ENCODE measurements around the gene ARX. TPM values are rescaled to one million over a fixed set of nuclear protein-coding genes. Genes with fewer than 3 reads are reported as not detected.
A peak's percentile ranks its signal among the peaks of the same experiment; 100 is the strongest.

Gene ARX
- polyA plus RNA-seq, 1 donor from 2014 or later = not detected

DNA sequence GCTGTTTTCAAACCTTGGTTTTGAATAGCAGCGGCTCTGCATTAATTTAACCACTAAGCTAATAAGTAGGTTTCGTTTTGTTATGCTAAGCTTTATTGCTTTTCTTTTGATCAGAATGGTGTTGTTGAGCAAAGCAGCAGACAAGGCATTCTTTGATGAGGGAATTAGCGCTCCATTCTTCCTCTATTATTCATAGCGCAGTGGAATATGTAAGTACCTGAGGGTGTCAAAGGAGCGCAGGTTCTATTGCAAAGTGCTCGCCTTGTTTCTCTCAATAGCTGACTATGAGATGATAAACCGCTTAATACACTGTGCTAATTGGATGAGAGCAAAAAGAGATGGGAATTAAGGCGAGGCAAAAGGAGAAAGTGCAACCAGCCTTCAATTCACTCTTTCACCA, 16.3 kb downstream of the ARX start:
- H3K27ac Mint-ChIP-seq = no peak overlapping the region
- H3K4me3 Mint-ChIP-seq = no peak overlapping the region
- H3K4me1 Mint-ChIP-seq = peaks cover 0 to 3% (median 2%) of the 10 kb centered on the region in 3 donors

DNA sequence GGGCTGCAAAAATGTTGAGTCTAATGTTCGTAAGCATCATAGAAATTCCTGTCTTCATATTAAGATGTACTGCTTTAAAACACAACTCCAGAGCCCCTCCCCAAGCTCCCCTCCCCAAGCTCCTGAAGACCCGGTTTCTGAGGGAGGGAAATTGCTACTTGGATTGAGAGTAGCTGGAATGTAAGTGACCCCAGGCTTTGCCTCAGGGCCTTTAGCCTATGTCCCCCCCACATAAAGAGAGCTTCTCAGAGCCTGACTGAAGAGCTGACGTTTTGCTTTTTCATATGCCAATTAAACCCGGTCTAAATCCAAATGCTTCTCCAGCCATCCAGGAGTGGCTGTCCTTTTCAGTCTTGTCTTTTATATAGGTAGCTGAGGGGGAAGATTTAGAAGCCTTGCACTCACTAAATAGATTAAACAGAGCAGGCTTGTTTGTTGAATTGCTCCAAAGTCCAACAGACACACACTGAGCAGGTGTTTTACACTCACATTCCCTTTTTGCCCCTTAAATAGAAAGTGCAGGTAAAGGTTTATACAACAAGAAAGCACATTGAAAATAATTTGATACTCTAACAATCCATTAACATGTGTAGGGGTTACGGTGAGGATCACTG, 19.6 kb downstream of the ARX start:
- Mint-ChIP-seq H3K36me3 (peaks cover 10% of the 10 kb centered on the region), H3K4me1 (no peaks in the 10 kb centered on the region), H3K4me3 (no peak overlapping the region), H3K27ac (no peak overlapping the region), H3K9me3 (no peaks in the 10 kb centered on the region), H3K27me3 (peaks cover 5% of the 10 kb centered on the region)

More for the DNA sequence above, 16.3 kb downstream of the ARX start:
- H3K9me3 Mint-ChIP-seq = peaks cover 0 to 3% (median 0%) of the 10 kb centered on the region in 3 donors
- H3K36me3 Mint-ChIP-seq = peaks cover 7% of the 10 kb centered on the region
- H3K27me3 Mint-ChIP-seq = peaks cover 20% of the 10 kb centered on the region

DNA sequence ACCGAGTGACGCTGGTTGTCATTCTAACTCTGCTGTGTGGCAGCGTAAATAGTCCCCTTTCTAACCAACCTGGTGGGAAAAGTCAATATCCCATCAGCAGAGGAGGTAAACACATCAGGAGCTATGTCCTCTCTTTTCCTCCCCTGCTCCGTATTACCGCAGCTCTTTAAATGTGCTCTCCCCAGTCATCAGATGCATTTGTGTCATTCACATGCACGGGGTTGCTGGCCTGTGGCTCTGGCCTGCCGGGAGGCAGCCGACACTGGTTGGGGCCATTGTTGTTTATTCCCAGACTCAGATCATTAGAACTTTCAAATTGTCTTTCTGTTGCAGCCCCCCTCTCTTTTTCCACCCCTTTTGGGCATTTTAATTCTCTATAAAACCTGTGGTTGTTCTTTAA, 21.9 kb downstream of the ARX start:
- H3K27me3 Mint-ChIP-seq = peaks cover 5% of the 10 kb centered on the region
- peak overlapping the region in 1 of 3 donors; percentile 71 for H3K27ac Mint-ChIP-seq
- peaks cover 6% of the 10 kb centered on the region for H3K36me3 Mint-ChIP-seq
- no peak overlapping the region for H3K4me3 Mint-ChIP-seq
- H3K4me1 Mint-ChIP-seq = no peaks in the 10 kb centered on the region
- H3K9me3 Mint-ChIP-seq = no peaks in the 10 kb centered on the region

DNA sequence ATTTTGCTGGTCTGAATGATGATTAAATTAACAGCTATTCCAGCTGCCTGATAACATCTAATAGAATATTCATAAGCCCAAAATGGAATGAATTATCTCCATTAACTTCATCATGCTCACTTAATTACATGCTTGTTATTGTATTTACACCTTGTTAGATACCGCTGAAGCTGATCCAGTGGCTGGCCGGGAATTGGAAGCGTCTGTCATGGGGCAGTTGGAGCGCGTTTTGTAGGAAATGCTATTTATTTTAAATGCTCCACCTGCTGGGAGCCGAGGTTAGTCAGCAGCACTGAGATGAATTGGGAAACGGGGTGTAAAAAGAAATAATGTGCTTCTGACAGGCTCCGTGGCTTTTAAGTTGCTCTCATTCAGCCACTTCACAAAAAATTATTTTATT, 25.2 kb downstream of the ARX start:
- no peaks in the 10 kb centered on the region for H3K4me1 Mint-ChIP-seq
- peaks cover 3% of the 10 kb centered on the region for H3K27me3 Mint-ChIP-seq
- no peak overlapping the region for H3K27ac Mint-ChIP-seq
- H3K9me3 Mint-ChIP-seq = no peaks in the 10 kb centered on the region
- H3K36me3 Mint-ChIP-seq = peaks cover 6% of the 10 kb centered on the region
- H3K4me3 Mint-ChIP-seq = no peak overlapping the region

- Mint-ChIP-seq H3K4me1 (no peaks in the 10 kb centered on the region), H3K36me3 (peaks cover 4% of the 10 kb centered on the region), H3K27ac (no peak overlapping the region), H3K27me3 (no peaks in the 10 kb centered on the region), H3K9me3 (peaks cover 0 to 3% (median 0%) of the 10 kb centered on the region in 3 donors), H3K4me3 (peak overlapping the region in 1 of 4 donors; percentile 30)
Measured at GRCh38 chrX:24988314-24988713, 27.5 kb downstream of the ARX start.

DNA sequence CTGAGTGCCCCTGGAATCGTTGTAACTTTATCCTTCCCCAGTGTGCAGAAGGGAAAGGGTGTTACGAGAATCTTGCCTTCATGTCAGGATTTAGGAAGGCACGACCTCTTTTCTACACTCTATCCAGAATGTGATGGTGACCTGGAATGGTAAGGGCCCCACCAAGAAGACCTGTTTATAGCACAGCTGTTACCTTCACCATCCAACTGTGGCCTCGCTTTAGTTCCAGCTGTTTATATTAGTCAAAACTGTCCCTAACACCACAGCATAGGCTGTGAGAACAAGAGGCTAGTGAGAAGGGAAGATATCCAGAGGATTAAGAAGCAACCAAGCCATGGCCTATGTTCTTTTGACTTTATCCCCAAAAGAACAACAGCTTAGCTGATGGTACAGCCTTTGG, 28.0 kb downstream of the ARX start:
- Mint-ChIP-seq H3K4me3 (no peak overlapping the region), H3K4me1 (no peaks in the 10 kb centered on the region), H3K27me3 (no peaks in the 10 kb centered on the region), H3K27ac (no peak overlapping the region), H3K9me3 (peaks cover 0 to 3% (median 0%) of the 10 kb centered on the region in 3 donors), H3K36me3 (peaks cover 4% of the 10 kb centered on the region)

GRCh38 chrX:24985120-24985519, 30.6 kb downstream of the ARX start:
- Mint-ChIP-seq H3K36me3 (no peaks in the 10 kb centered on the region), H3K9me3 (peaks cover 0 to 3% (median 0%) of the 10 kb centered on the region in 3 donors), H3K27ac (no peak overlapping the region), H3K4me3 (no peak overlapping the region), H3K4me1 (no peaks in the 10 kb centered on the region), H3K27me3 (no peaks in the 10 kb centered on the region)

GRCh38 chrX:24983931-24984330, 31.8 kb downstream of the ARX start:
- peaks cover 0 to 3% (median 0%) of the 10 kb centered on the region in 3 donors for H3K9me3 Mint-ChIP-seq
- H3K27ac Mint-ChIP-seq = no peak overlapping the region
- H3K4me3 Mint-ChIP-seq = no peak overlapping the region
- H3K36me3 Mint-ChIP-seq = no peaks in the 10 kb centered on the region
- H3K27me3 Mint-ChIP-seq = no peaks in the 10 kb centered on the region
- H3K4me1 Mint-ChIP-seq = no peaks in the 10 kb centered on the region

- peaks cover 3% of the 10 kb centered on the region for H3K36me3 Mint-ChIP-seq
- H3K27ac Mint-ChIP-seq = no peak overlapping the region
- no peaks in the 10 kb centered on the region for H3K4me1 Mint-ChIP-seq
- H3K27me3 Mint-ChIP-seq = no peaks in the 10 kb centered on the region
- H3K4me3 Mint-ChIP-seq = no peak overlapping the region
- peaks cover 0 to 3% (median 0%) of the 10 kb centered on the region in 3 donors for H3K9me3 Mint-ChIP-seq
Measured at GRCh38 chrX:24982306-24982965, 33.3 kb downstream of the ARX start.

DNA sequence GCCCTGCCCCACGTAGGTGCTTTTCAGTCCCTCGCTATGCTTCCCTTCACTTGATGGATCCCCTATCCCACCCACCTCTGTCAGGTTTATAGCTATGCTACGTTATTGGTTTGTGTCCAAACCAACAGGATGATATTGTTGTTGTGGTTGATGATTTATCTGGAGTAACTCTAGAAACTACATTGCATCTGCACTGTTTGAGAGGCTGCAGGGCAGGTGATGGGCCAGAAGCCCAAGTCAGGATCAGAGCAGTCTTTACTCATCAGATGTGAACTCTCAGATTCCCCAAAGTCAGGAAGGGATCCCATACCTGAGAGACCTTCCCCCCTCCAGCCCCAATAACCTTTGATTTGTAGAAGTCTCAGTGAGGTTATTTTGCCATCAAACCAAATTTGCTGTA, 34.7 kb downstream of the ARX start:
- Mint-ChIP-seq H3K4me1 (no peaks in the 10 kb centered on the region), H3K27ac (no peak overlapping the region), H3K27me3 (no peaks in the 10 kb centered on the region), H3K9me3 (peaks cover 0 to 3% (median 0%) of the 10 kb centered on the region in 3 donors), H3K4me3 (no peak overlapping the region), H3K36me3 (peaks cover 3% of the 10 kb centered on the region)

DNA sequence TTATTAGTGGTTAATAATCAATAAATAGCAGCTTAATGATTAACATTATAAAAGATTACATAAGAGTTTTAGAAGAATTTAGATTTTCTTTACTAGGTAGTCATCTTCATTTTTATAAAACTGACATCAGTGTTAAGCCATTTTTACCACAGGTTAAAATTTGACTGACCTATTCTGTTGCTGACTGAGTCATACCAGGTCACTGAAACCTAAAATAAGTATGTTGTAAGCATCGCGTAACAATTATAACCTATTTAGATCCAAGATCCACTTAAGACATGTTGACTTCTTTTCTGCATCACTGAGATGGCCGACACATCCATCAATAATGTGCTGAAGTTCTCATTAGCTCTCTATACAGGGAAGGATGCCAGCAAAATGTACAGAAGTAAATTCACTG, 36.7 kb downstream of the ARX start:
- no peak overlapping the region for H3K4me3 Mint-ChIP-seq
- peaks cover 3% of the 10 kb centered on the region for H3K36me3 Mint-ChIP-seq
- no peaks in the 10 kb centered on the region for H3K4me1 Mint-ChIP-seq
- H3K9me3 Mint-ChIP-seq = no peaks in the 10 kb centered on the region
- H3K27me3 Mint-ChIP-seq = no peaks in the 10 kb centered on the region
- H3K27ac Mint-ChIP-seq = no peak overlapping the region

DNA sequence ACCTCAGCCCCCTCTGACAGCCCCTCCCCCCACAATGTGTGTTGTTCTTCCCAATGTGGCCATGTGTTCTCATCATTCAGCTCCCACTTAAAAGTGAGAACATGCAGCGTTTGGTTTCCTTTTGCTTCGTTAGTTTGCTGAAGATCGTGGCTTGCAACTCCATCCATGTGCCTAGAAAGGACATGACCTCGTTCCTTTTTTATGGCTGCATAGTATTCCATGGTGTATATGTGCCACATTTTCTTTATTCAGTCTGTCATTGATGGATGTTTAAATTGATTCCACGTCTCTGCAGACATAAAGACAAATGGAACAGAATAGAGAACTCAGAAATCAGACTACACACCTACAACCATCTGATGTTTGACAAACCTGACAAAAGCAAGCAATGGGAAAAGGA, 46.0 kb downstream of the ARX start:
- Mint-ChIP-seq H3K4me1 (no peaks in the 10 kb centered on the region), H3K27me3 (no peaks in the 10 kb centered on the region), H3K36me3 (peaks cover 3% of the 10 kb centered on the region), H3K4me3 (no peak overlapping the region), H3K27ac (no peak overlapping the region), H3K9me3 (peaks cover 0 to 2% (median 0%) of the 10 kb centered on the region in 3 donors)

DNA sequence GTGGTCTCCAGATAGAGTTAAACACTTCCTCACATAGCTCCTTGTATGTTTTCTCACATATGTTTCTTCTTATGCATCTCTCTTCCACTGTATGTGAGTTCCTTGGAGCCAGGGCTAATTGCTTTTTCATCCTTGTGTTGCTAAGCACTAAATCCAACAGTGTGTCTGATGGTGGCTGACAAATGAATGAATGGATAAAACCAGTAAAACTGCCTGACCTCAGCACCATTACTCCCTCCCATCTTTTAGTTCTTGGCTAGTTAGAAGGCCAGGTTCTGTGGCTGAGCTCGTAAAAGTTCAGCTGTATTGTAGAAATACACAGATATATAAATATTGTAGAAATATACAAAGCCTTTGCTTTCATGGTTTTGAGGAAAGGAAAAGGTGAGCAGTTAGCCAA, 50.4 kb downstream of the ARX start:
- H3K36me3 Mint-ChIP-seq = no peaks in the 10 kb centered on the region
- no peak overlapping the region for H3K4me3 Mint-ChIP-seq
- H3K4me1 Mint-ChIP-seq = peaks cover 0 to 3% (median 2%) of the 10 kb centered on the region in 3 donors
- no peak overlapping the region for H3K27ac Mint-ChIP-seq
- H3K27me3 Mint-ChIP-seq = no peaks in the 10 kb centered on the region
- no peaks in the 10 kb centered on the region for H3K9me3 Mint-ChIP-seq

- H3K4me1 Mint-ChIP-seq = peaks cover 0 to 3% (median 2%) of the 10 kb centered on the region in 3 donors
- peak overlapping the region in 1 of 3 donors; percentile 41 for H3K27ac Mint-ChIP-seq
- no peaks in the 10 kb centered on the region for H3K36me3 Mint-ChIP-seq
- H3K4me3 Mint-ChIP-seq = no peak overlapping the region
- H3K27me3 Mint-ChIP-seq = no peaks in the 10 kb centered on the region
- H3K9me3 Mint-ChIP-seq = peaks cover 0 to 2% (median 0%) of the 10 kb centered on the region in 3 donors
Measured at GRCh38 chrX:24963823-24964222, 51.9 kb downstream of the ARX start.

- Mint-ChIP-seq H3K9me3 (peaks cover 0 to 2% (median 2%) of the 10 kb centered on the region in 3 donors), H3K4me1 (peaks cover 0 to 3% (median 2%) of the 10 kb centered on the region in 3 donors), H3K27ac (no peak overlapping the region), H3K4me3 (no peak overlapping the region), H3K27me3 (no peaks in the 10 kb centered on the region), H3K36me3 (no peaks in the 10 kb centered on the region)
Measured at GRCh38 chrX:24961809-24962208, 54.0 kb downstream of the ARX start.

GRCh38 chrX:24956828-24957227, 58.9 kb downstream of the ARX start:
- no peaks in the 10 kb centered on the region for H3K27me3 Mint-ChIP-seq
- H3K4me1 Mint-ChIP-seq = peaks cover 0 to 4% (median 2%) of the 10 kb centered on the region in 3 donors
- H3K9me3 Mint-ChIP-seq = peaks cover 0 to 4% (median 2%) of the 10 kb centered on the region in 3 donors
- no peaks in the 10 kb centered on the region for H3K36me3 Mint-ChIP-seq
- H3K27ac Mint-ChIP-seq = no peak overlapping the region
- H3K4me3 Mint-ChIP-seq = no peak overlapping the region
